Raji (cell line): ENCODE measurements around the gene NEURL3.

ENCODE experiments used
- POLR2A ChIP-seq: IDR thresholded peaks from 2 replicates; pipeline ENCODE4 v1.6.1; 2011; ENCODE audit warnings: low read depth, low read length, control low read depth; ENCODE audit not compliant: insufficient read depth

The NEURL3 gene

DNA sequence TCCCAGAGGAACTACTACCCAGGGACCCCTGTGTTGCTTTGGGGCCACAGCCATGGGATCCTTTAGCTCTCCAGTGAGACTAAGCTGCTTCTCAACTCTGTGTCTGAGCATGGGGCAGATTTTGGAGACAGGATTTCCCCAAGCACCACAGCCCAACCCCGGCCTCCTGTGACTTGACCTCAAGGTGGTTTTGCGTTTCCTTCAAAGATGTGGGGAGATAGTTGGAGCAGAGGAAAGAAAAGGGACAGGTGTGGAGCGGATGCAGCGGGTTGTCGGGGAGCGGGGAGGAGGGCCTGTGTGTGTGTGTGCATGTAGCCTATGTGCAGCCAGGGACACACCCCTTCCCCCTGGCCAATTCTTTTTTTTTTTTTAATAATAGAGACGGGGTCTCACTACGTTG, 41.6 kb upstream of the NEURL3 start:
- no peak for TF ChIP-seq POLR2A

DNA sequence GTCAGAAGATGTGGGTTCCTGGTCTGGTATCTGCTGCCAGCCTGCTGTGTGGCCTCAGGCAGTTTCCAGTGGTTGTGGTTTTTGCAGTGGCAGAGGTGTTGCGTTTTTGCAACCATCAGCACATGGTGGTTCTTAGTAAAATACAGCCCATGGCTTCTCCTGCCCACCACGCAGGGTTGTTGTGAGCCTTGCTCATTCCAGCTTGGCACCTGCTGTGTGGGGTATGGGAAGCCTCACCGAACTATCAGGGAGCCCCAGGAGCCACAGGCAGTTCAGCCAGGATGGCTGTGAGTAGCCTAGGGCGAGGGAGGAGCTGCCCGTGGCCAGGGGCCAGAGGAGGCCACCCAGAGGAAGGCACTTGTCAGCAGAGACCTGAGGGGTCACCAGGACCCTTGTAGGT, 41.2 kb upstream of the NEURL3 start:
- TF ChIP-seq POLR2A: no peak

DNA sequence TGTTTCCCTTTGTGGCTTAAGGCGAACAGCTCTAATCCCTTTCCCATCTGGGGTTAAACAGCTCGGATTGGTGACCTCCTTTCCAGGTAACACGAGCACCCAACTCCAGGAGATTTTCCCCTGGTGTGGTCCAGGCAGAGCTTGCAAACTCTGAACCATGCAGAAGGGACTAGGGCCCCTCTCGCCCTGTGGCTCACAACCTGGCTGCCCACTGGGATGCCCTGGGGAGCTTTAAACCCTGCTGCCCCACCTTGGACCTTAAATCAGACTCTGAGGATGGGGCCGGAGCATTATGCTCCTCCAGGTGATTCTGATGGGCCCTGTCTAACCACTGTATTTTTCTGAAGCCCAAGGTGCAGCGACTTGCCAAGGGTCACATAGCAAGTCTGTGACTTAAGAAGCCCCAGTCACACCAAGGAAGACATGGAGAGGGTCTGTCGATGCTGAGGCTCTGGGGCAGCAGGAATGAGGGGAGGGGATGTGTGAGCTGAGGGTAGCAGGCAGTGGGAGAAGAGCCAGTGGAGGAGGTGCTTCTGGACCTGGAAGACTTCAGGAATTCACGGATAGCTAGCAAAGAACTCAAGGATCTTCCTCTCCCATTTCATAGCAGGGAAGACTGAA, 37.3 kb upstream of the NEURL3 start:
- no peak for TF ChIP-seq POLR2A

DNA sequence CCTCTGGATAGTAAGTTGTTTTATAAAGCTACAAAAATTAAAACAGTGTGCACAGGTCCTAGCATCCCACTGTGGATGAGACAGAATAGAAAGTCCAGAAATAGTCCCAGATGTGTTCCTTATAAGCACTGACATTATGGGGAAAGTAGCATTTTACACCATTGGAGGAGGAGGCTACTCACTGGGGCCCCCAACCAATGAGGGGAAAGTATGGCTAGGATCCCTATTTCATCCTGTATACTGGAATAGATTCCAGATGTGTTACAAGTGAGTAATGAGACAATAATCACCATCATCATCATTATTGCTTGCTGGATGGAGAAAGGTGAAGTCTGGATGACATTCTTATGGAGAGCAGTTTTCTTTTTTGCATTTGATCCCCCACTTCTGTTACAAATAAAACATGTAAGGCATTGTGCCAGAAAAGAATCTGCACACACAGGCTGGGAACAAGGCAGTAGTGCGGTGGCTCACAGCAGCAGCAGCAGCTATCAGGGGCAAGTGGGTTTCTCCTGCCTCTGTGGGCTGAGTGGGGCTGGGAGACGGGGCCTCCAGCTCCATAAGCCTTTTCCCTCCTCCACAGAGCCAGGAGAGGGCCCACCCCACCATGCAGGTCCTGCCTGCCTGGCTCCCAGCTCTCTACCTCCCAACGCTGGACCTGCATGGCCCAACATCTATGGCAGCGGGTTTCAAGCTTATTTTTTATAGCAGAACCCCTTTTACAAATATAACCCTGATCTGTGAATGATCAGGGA, 36.4 kb upstream of the NEURL3 start:
- no peak for TF ChIP-seq POLR2A

DNA sequence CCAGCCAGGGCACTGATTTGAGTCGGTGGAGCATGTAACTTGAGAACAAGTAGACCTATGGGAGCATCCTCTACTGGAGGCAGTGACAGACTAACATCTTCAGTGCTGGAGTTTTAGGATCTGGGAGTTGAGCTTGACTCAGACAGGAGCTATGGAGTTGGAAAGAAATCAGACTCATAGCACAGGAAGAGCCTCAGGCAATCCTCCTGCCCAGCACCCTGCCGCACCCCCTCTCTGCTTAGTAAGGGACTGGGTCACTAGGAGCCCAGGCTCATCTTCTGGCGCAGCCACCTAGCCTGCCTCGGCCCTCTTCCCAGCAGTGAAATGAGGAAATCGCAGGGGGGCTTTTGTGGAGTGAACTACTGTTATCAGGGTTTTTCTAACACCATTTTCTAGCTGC, 35.0 kb upstream of the NEURL3 start:
- no peak for TF ChIP-seq POLR2A

DNA sequence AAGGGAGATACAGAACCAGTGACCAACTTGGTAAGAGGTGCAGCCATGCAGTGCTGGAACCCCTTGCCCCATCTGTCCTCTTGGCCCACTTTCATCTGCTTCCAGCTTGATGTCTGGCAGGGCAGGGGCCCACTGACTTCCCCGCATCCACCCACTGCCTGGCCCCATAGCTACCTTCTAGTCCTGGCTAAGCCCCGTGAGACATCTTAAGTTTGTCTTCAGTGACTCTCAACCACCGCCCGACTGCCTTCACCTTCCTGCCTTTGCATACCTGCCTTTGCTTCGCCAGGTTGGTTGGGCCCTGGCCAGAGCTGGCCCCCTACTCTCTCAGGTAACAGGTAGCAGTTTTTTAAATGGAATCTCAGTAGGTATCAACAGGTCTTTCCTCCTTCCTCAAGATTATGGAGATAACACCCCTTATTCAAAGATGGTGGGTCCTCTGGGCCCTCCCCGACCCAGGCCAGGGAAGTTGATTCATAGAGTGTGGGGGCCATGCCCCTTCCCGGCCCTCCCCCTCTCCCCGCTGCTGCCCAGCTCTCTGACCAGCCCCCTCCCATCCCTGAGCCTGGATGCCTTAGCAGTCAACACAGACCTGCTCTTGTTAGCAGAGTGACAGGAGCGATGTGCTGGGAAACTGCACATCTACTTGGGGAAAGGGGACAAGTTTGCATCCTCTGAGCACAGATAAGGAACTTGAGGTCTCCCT, 34.2 kb upstream of the NEURL3 start:
- no peak for TF ChIP-seq POLR2A

DNA sequence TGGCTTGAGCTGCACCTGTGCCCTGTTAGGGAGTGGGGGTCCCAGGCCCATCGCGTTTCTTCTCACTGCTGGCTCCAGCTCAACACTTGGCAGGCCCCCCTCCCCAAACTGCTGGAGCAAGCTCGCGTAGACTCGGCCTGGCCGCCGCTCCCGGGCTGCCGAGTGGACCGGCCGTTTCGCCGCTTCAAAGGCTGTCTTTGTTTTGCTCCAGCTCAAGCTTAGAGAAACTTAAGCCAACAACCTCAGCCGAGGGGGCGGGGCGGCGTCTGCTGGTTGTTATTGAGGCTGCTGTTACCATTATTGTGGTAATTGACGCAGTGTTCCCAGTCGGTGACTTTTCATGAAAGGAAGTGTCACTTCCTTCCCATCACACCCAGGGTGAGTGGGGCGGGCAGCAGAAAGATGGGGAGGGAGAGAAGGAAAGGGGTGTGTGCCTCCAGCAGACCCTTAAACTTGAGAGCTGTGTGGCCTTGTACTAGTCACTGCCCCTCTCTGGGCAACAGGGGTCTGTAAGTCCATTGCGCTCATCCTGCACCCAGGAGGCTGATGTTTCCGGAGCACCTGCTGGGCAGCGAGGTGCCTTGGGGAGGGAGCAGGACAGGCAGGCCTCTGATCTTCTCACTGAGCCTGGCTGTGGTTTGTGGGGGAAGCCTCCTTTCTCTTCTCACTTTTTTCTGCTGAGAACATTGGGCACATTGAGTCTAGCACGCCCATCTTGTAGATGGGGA, 33.5 kb upstream of the NEURL3 start:
- TF ChIP-seq POLR2A: no peak

DNA sequence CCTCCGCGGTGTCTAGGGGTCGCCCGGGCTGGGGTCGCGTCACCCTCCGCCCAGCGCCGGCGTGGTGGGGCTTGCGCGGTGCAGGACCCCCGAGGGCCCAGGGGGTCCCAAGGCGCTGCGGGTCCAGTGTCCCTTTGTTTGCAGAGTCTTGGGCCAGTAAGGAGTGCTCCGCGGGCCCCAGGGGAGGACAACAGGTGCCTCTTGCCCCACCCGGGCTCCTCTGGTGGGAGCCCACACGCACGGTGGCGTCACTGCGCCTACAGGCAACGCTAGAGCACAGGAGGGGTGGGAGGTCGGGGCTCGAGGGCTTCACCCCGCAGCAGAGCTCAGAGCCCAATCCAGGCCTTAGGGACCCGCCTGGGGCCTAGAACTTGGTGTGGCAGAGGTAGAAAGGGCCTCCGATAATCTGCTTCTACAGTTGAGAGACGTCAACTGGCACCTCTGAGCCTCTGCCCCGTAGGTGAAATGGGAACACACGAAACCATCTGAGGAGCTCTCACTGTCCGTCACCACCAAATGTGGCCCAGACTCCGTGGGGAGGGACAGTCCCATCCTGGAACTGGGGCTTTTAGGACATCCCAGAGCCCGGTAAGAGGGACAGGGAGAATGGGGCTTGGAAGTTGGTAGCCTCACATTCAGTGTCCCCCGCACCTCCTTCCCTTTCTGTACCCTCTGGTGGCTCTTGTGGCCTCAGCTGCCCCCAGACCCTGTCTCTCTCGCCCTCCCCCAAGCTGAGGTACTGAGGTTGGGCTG, 32.8 kb upstream of the NEURL3 start:
- no peak for TF ChIP-seq POLR2A

DNA sequence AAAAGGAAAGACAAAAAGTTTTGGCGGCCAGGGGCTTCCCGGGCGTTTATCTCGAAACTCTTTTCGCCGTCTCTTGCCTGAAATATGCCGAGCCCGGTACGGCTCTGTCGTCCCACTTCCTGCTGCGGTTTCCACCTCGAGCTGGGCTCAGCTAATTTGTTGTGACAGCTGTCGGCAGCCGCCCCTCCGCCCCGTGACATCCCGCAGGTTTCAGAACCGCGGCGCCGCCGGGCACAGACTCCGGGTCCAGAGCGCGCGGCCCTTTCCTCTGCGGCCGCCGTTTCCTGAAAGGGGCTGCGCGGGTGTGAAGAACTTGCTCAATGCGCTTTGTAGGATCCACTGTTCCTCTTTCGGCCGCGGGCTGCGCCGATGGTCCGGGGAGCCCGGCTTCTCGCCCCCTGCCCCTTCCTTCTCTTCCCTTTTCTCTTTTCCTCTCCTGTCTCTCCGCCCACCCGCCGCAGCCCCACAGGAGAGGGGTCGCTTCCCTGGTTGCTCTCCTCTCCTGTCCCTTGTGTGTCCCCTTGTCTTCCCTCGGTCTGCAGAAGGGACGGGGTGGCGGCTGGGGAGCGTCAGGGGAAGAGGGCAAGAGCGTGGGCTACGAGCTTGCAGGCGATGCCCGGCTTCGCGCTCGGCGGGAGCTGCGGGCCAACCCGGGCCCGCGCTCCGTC, 32.0 kb upstream of the NEURL3 start:
- no peak; the same call in 1 of the 2 replicates for TF ChIP-seq POLR2A

DNA sequence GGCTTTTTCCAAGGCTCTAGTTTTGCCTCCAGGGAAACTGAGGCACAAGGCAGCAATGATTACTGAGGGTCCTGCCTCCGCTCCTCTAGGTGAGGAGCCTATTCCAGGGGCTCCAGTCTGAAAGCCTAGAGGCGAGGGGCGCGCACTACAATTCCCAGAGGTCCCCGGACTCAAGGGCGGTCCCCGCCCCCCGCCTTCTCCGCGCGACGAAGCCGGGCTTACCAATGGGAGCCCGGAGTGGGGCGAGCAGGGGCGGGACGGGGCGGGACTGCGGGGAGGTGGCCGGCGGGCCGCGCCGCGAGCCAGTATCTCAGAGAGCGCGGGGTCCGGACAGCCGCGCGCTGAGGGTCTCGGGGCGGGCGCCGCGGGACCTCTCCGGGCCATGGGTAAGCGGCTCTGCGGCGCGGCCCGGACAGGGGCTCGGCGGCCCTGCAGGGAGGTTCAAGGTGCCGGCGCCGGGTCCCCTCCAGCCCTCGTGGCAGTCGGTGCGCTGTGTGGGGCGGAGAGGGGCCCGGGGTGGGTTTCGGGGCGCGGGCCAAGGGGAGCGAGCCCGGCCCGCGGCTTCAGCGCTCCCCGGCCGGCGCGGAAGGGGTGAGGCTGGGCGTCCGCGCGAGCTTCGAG, 31.4 kb upstream of the NEURL3 start, which contains the start of gene ARID5A:
TSS of gene ARID5A (plus strand) at position 308 of the 621 bp plus-strand sequence. CDS start at position 383, 75 bp downstream.
- TF ChIP-seq POLR2A: peak; percentile 55

DNA sequence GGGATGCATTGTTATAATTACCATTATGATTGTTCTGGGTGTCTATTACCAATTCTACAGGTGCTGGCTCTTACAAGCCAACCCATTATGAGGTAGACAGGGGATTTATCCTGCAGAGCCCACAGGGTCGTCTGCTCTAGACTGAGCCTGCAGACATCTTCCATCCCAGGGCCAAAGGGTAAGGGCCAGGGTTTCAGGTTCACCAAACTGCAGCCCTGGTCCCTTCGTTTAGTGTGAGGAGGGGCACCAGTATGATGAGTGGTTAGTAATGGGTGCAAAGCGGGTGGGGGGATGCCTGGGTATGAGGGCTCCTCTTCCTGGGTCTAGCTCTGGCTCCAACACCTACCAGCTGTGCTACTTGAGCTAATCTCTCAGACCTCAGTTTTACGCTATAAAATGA, 30.2 kb upstream of the NEURL3 start:
- TF ChIP-seq POLR2A: no peak

DNA sequence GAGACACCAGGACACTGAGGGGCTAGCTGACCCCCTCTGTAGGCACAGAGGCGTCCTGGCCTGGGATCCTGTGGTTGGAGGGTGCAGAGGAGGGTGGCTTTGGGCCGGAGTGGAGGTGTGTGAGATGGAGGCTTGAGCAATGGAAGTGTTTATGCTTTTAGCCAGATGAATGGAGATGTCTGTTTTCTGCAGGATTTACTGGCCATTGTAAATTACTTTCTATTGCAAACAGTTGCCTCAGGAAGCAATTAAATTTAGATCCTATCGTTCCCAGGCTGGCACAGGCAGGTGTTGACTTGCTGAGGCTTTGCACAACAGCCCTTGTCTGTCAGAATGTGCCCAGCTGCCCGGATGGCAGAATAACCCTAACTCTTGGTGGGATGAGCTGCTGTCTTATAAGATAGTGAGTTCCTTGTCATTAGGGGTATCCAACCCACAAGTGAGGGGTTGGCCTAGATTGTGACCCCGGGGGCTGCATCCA, 29.6 kb upstream of the NEURL3 start:
- TF ChIP-seq POLR2A: no peak

DNA sequence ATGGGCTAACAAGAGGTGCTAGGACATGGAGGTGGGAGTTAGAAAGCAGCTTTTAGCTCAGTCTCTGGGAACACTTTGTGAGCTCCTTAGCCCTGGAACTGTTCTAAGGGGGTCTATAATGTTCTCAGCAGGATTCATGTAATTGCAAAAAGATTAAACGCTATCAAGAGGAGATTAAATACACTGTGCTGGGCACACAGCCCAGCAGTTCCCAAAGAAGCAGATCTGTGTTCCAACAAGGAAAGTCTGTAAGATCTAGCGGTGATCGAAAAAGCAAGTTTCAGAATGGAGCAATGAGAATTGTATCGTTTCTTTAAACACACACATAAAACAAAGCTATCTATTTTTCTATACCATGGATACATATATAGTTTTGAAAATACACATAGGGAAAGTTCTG, 29.0 kb upstream of the NEURL3 start:
- TF ChIP-seq POLR2A: no peak
